Activated CD4-positive, alpha-beta memory T cell treated with anti-CD3 and anti-CD28 coated beads for 36 hours (primary cell): ENCODE results near the gene ZC3H14. TPM values are rescaled to one million over a fixed set of nuclear protein-coding genes. Genes with fewer than 3 reads are reported as not detected.
A peak's percentile ranks its signal among the peaks of the same experiment; 100 is the strongest.
"Not testable (repeated sequence)": the region's sequence is repeated elsewhere in the genome, so short reads cannot be mapped to it uniquely, and the experiment has no call there.

ENCODE experiments used
- CTCF ChIA-PET: fragments of 350-600 bp; sonication (Branson Sonifier 250); formaldehyde crosslinking; loops from one replicate; lab custom pipeline; 2021; ENCODE audit warnings: antibody characterized with exemption, inconsistent platforms; lab: Charles Lee
- POLR2A ChIA-PET: fragments of 350-600 bp; sonication (Branson Sonifier 250); formaldehyde crosslinking; loops from one replicate; lab custom pipeline; 2021; ENCODE audit warnings: antibody characterized with exemption; lab: Charles Lee
- DNase-seq: peaks from one replicate; pipeline ENCODE4 v3.0.0-alpha.2; 2020
- H3K27ac Mint-ChIP-seq: one replicate; pipeline ENCODE4 v1.8.0; 2021; ENCODE audit warnings: mixed read lengths
- H3K27me3 Mint-ChIP-seq: one replicate; pipeline ENCODE4 v1.8.0; 2021; ENCODE audit warnings: mixed read lengths
- H3K36me3 Mint-ChIP-seq: one replicate; pipeline ENCODE4 v1.8.0; 2021; ENCODE audit warnings: mixed read lengths
- H3K4me1 Mint-ChIP-seq: one replicate; pipeline ENCODE4 v1.8.0; 2021; ENCODE audit warnings: low read depth, mixed read lengths
- H3K4me3 Mint-ChIP-seq: one replicate; pipeline ENCODE4 v1.8.0; 2021; ENCODE audit warnings: mild to moderate bottlenecking, mixed read lengths
- H3K9me3 Mint-ChIP-seq: one replicate; pipeline ENCODE4 v1.8.0; 2021; ENCODE audit warnings: mixed read lengths
- intact Hi-C: fragments of 100-400 bp; cut with micrococcal nuclease; formaldehyde crosslinking; loops from one replicate; pipeline ENCODE4 v1.15.1; 2023
- total RNA-seq, 2 experiments: library from RNA; stranded (reverse); gene quantifications; one replicate each; pipeline ENCODE4 v1.2.3, GENCODE V29; 2021

ZC3H14 gene
- 10 to 100 TPM; 43.7 to 45.2 TPM for total RNA-seq

- peak; percentile 90 for DNase-seq
- peaks cover 7% of the 10 kb centered on the region for H3K27me3 Mint-ChIP-seq
- H3K36me3 Mint-ChIP-seq, result peaks cover 9% of the 10 kb centered on the region
- peak within 1 kb of the TSS; percentile 94 for H3K4me3 Mint-ChIP-seq
- H3K27ac Mint-ChIP-seq, result peak within 1 kb of the TSS; percentile 87
- ChIA-PET POLR2A (no interaction called here), CTCF (interaction anchor here (0.7 kb wide), 1 partner anchor 262 kb away, joined by 3 read pairs; no protein-coding TSS in a partner anchor)
- intact Hi-C loops, result loop anchor here (1.0 to 5.0 kb wide), 2 partner anchors 36 to 556 kb away; partner anchors contain the start of gene GPR65
- peaks cover 28% of the 10 kb centered on the region for H3K4me1 Mint-ChIP-seq
- peaks cover 2% of the 10 kb centered on the region for H3K9me3 Mint-ChIP-seq
Observed at GRCh38 chr14:88562831-88563686, at the start of gene ZC3H14. ZC3H14 (plus strand) TSS chr14:88563037; CDS start chr14:88563134, 97 bp downstream.

- peaks cover 3% of the 10 kb centered on the region for H3K4me1 Mint-ChIP-seq
- H3K27me3 Mint-ChIP-seq, result peaks cover 18% of the 10 kb centered on the region
- CTCF ChIA-PET, result no interaction called here
Observed at GRCh38 chr14:88515499-88516221, 47.2 kb upstream of the ZC3H14 start.

GRCh38 chr14:88516861-88517357, 45.9 kb upstream of the ZC3H14 start:
- CTCF ChIA-PET, result no interaction called here
- Mint-ChIP-seq H3K27ac (no peak overlapping the region), H3K4me1 (peaks cover 3% of the 10 kb centered on the region), H3K4me3 (no peak overlapping the region), H3K36me3 (no peaks in the 10 kb centered on the region), H3K9me3 (no peaks in the 10 kb centered on the region), H3K27me3 (peaks cover 20% of the 10 kb centered on the region)
- intact Hi-C loops, result no loop called here
- POLR2A ChIA-PET, result no interaction called here
- no peak for DNase-seq

More at GRCh38 chr14:88515499-88516221, 47.2 kb upstream of the ZC3H14 start:
- no peaks in the 10 kb centered on the region for H3K36me3 Mint-ChIP-seq
- DNase-seq, result no peak
- no peak overlapping the region for H3K4me3 Mint-ChIP-seq
- H3K27ac Mint-ChIP-seq, result no peak overlapping the region
- H3K9me3 Mint-ChIP-seq, result no peaks in the 10 kb centered on the region
- POLR2A ChIA-PET, result no interaction called here
- intact Hi-C loops, result no loop called here

GRCh38 chr14:88518592-88519512, 44.0 kb upstream of the ZC3H14 start:
- DNase-seq, result no peak
- H3K36me3 Mint-ChIP-seq, result no peaks in the 10 kb centered on the region
- H3K4me3 Mint-ChIP-seq, result no peak overlapping the region
- CTCF ChIA-PET, result interaction anchor here (0.7 kb wide), 1 partner anchor 26 kb away, joined by 3 read pairs; no protein-coding TSS in a partner anchor
- peaks cover 3% of the 10 kb centered on the region for H3K4me1 Mint-ChIP-seq
- H3K9me3 Mint-ChIP-seq, result no peaks in the 10 kb centered on the region
- no peak overlapping the region for H3K27ac Mint-ChIP-seq
- POLR2A ChIA-PET, result no interaction called here
- peaks cover 15% of the 10 kb centered on the region for H3K27me3 Mint-ChIP-seq
- intact Hi-C loops, result no loop called here

GRCh38 chr14:88519907-88520306, 42.9 kb upstream of the ZC3H14 start:
- intact Hi-C loops, result no loop called here
- DNase-seq, result no peak
- POLR2A ChIA-PET, result no interaction called here
- Mint-ChIP-seq H3K9me3 (no peaks in the 10 kb centered on the region), H3K27ac (no peak overlapping the region), H3K36me3 (no peaks in the 10 kb centered on the region), H3K4me3 (no peak overlapping the region), H3K4me1 (peaks cover 3% of the 10 kb centered on the region), H3K27me3 (peaks cover 12% of the 10 kb centered on the region)
- CTCF ChIA-PET, result no interaction called here

- no peak overlapping the region for H3K4me3 Mint-ChIP-seq
- no peak overlapping the region for H3K27ac Mint-ChIP-seq
- H3K9me3 Mint-ChIP-seq, result no peaks in the 10 kb centered on the region
- DNase-seq, result no peak
- peaks cover 2% of the 10 kb centered on the region for H3K4me1 Mint-ChIP-seq
- peaks cover 12% of the 10 kb centered on the region for H3K27me3 Mint-ChIP-seq
- ChIA-PET CTCF (no interaction called here), POLR2A (no interaction called here)
- no peaks in the 10 kb centered on the region for H3K36me3 Mint-ChIP-seq
- intact Hi-C loops, result no loop called here
Observed at GRCh38 chr14:88521818-88522217, 41.0 kb upstream of the ZC3H14 start.

- ChIA-PET POLR2A (no interaction called here), CTCF (no interaction called here)
- no peak overlapping the region for H3K27ac Mint-ChIP-seq
- H3K4me3 Mint-ChIP-seq, result no peak overlapping the region
- peaks cover 12% of the 10 kb centered on the region for H3K27me3 Mint-ChIP-seq
- intact Hi-C loops, result no loop called here
- no peaks in the 10 kb centered on the region for H3K36me3 Mint-ChIP-seq
- no peak for DNase-seq
- H3K4me1 Mint-ChIP-seq, result no peaks in the 10 kb centered on the region
- H3K9me3 Mint-ChIP-seq, result no peaks in the 10 kb centered on the region
Observed at GRCh38 chr14:88522393-88522792, 40.4 kb upstream of the ZC3H14 start.

- CTCF ChIA-PET, H3K27ac Mint-ChIP-seq, H3K36me3 Mint-ChIP-seq, H3K4me1 Mint-ChIP-seq, intact Hi-C loops, POLR2A ChIA-PET, H3K4me3 Mint-ChIP-seq, DNase-seq: not testable (repeated sequence)
- Mint-ChIP-seq H3K27me3 (peaks cover 20% of the 10 kb centered on the region), H3K9me3 (peaks cover 13% of the 10 kb centered on the region)
Observed at GRCh38 chr14:88529889-88530288, 32.9 kb upstream of the ZC3H14 start.

- H3K4me3 Mint-ChIP-seq, result no peak overlapping the region
- H3K27me3 Mint-ChIP-seq, result peaks cover 11% of the 10 kb centered on the region
- intact Hi-C loops, result no loop called here
- H3K9me3 Mint-ChIP-seq, result peaks cover 13% of the 10 kb centered on the region
- no peak overlapping the region for H3K27ac Mint-ChIP-seq
- CTCF ChIA-PET, result no interaction called here
- H3K36me3 Mint-ChIP-seq, result peaks cover 5% of the 10 kb centered on the region
- no peaks in the 10 kb centered on the region for H3K4me1 Mint-ChIP-seq
- POLR2A ChIA-PET, result no interaction called here
- no peak for DNase-seq
Observed at GRCh38 chr14:88533064-88533602, 29.7 kb upstream of the ZC3H14 start.

GRCh38 chr14:88535149-88535548, 27.7 kb upstream of the ZC3H14 start:
- intact Hi-C loops, result no loop called here
- ChIA-PET CTCF (no interaction called here), POLR2A (no interaction called here)
- no peak for DNase-seq
- no peaks in the 10 kb centered on the region for H3K36me3 Mint-ChIP-seq
- no peaks in the 10 kb centered on the region for H3K4me1 Mint-ChIP-seq
- H3K27me3 Mint-ChIP-seq, result peaks cover 2% of the 10 kb centered on the region
- H3K9me3 Mint-ChIP-seq, result peaks cover 3% of the 10 kb centered on the region
- H3K4me3 Mint-ChIP-seq, result no peak overlapping the region
- H3K27ac Mint-ChIP-seq, result no peak overlapping the region

- Mint-ChIP-seq H3K27me3 (peaks cover 4% of the 10 kb centered on the region), H3K4me3 (no peak overlapping the region)
- CTCF ChIA-PET, result no interaction called here
Observed at GRCh38 chr14:88535813-88536212, 27.0 kb upstream of the ZC3H14 start.

More at GRCh38 chr14:88535813-88536212, 27.0 kb upstream of the ZC3H14 start:
- DNase-seq, result no peak
- Mint-ChIP-seq H3K9me3 (no peaks in the 10 kb centered on the region), H3K27ac (no peak overlapping the region), H3K36me3 (no peaks in the 10 kb centered on the region), H3K4me1 (no peaks in the 10 kb centered on the region)
- POLR2A ChIA-PET, result no interaction called here
- intact Hi-C loops, result no loop called here
